OCI-LY3 (cell line): Measurements from ENCODE around the gene SBNO2.

ENCODE experiments used
- H2AFZ ChIP-seq: fragments of 200-600, 300-600 bp; shearing (Covaris generic); 2 replicates; pipeline ENCODE4 v1.6.0; 2014; ENCODE audit warnings: antibody characterized with exemption, low read depth, low read length
- H3K27ac ChIP-seq: fragments of 200-600, 300-600 bp; sonication (generic); 2 replicates; pipeline ENCODE4 v1.5.1; 2014; ENCODE audit warnings: mild to moderate bottlenecking, low read length, moderate library complexity, mixed read lengths
- H3K27me3 ChIP-seq: fragments of 200-600, 300-600 bp; sonication (generic); 2 replicates; pipeline ENCODE4 v1.6.1; 2014; ENCODE audit warnings: low read depth, low read length, mixed read lengths
- H3K36me3 ChIP-seq: fragments of 200-600, 300-600 bp; sonication (generic); replicated peaks from 2 replicates; pipeline ENCODE3; 2014; ENCODE audit warnings: low read depth, low read length, mixed read lengths
- H3K4me1 ChIP-seq: fragments of 300-600, 200-600 bp; sonication (generic); 2 replicates; pipeline ENCODE4 v1.6.1; 2014; ENCODE audit warnings: low read length, mixed read lengths
- H3K4me2 ChIP-seq: fragments of 200-600, 300-600 bp; sonication (generic); 2 replicates; pipeline ENCODE4 v1.6.1; 2014; ENCODE audit warnings: low read length, mixed read lengths
- H3K4me3 ChIP-seq: fragments of 300-600, 200-600 bp; sonication (generic); 2 replicates; pipeline ENCODE4 v1.5.1; 2014; ENCODE audit warnings: antibody characterized with exemption, mild to moderate bottlenecking, low read length, moderate library complexity
- H3K79me2 ChIP-seq: fragments of 300-600, 200-600 bp; shearing (Covaris generic); 2 replicates; pipeline ENCODE4 v1.6.1; 2014; ENCODE audit warnings: mild to moderate bottlenecking, low read length, mixed read lengths
- H3K9ac ChIP-seq: fragments of 300-600, 200-600 bp; shearing (Covaris generic); 2 replicates; pipeline ENCODE4 v1.6.0; 2014; ENCODE audit warnings: mild to moderate bottlenecking, low read length, moderate library complexity
- H3K9me3 ChIP-seq: fragments of 200-600, 300-600 bp; shearing (Covaris generic); 2 replicates; pipeline ENCODE4 v1.6.1; 2014; ENCODE audit warnings: low read length, mixed read lengths; ENCODE audit not compliant: insufficient read depth
- H4K20me1 ChIP-seq: fragments of 200-600, 300-600 bp; sonication (generic); 2 replicates; pipeline ENCODE4 v1.6.1; 2016; ENCODE audit warnings: low read length, mixed read lengths; ENCODE audit not compliant: insufficient read depth
- CTCF ChIP-seq: fragments of 200-600, 300-600 bp; sonication (generic); IDR thresholded peaks from 2 replicates; pipeline ENCODE4 v1.5.1; 2014; ENCODE audit warnings: antibody characterized with exemption, low read length, low read depth
- EZH2phosphoT487 ChIP-seq: fragments of 200-600 bp; shearing (Covaris generic); IDR thresholded peaks from 2 replicates; pipeline ENCODE4 v1.6.1; 2018; ENCODE audit warnings: antibody characterized with exemption, mixed run types, low read depth

SBNO2 gene

GRCh38 chr19:1214862-1215731 is 41.0 kb upstream of the SBNO2 start:
- H3K9me3 ChIP-seq = no peaks in the 10 kb centered on the region
- no peaks in the 10 kb centered on the region for H3K27me3 ChIP-seq
- no peak overlapping the region for H3K4me3 ChIP-seq
- no peak overlapping the region for H3K4me2 ChIP-seq
- H3K4me1 ChIP-seq = peaks cover 11% of the 10 kb centered on the region; the same call in 1 of the 2 replicates
- no peak for TF ChIP-seq EZH2phosphoT487
- TF ChIP-seq CTCF = no peak
- H3K27ac ChIP-seq = no peak overlapping the region
- peaks cover 17% of the 10 kb centered on the region for H3K36me3 ChIP-seq
- no peak overlapping the region for H3K9ac ChIP-seq
- H2AFZ ChIP-seq = no peak overlapping the region
- H3K79me2 ChIP-seq = peaks cover 82% of the 10 kb centered on the region
- peaks cover 54% of the 10 kb centered on the region for H4K20me1 ChIP-seq

- peaks cover 21% of the 10 kb centered on the region for H3K36me3 ChIP-seq
- peak overlapping the region; percentile 24; the same call in 1 of the 2 replicates for H3K4me2 ChIP-seq
- no peaks in the 10 kb centered on the region for H3K9me3 ChIP-seq
- no peaks in the 10 kb centered on the region for H3K27me3 ChIP-seq
- TF ChIP-seq EZH2phosphoT487 (no peak), CTCF (no peak)
- H3K79me2 ChIP-seq = peaks cover 89% of the 10 kb centered on the region
- no peak overlapping the region for H3K9ac ChIP-seq
- H4K20me1 ChIP-seq = peaks cover 60% of the 10 kb centered on the region
- no peak overlapping the region for H3K4me3 ChIP-seq
- H3K4me1 ChIP-seq = peaks cover 11% of the 10 kb centered on the region; the same call in 1 of the 2 replicates
- no peak overlapping the region for H2AFZ ChIP-seq
- H3K27ac ChIP-seq = peak overlapping the region; percentile 22
These were observed 40.3 kb upstream of the SBNO2 start for GRCh38 chr19:1214299-1214861.

GRCh38 chr19:1213391-1214286 is 39.6 kb upstream of the SBNO2 start:
- Histone ChIP-seq H4K20me1 (peaks cover 55% of the 10 kb centered on the region), H3K4me1 (peaks cover 11% of the 10 kb centered on the region; the same call in 1 of the 2 replicates), H3K27ac (peak overlapping the region; percentile 22), H3K9me3 (no peaks in the 10 kb centered on the region), H3K79me2 (peaks cover 94% of the 10 kb centered on the region), H3K36me3 (peaks cover 25% of the 10 kb centered on the region), H2AFZ (no peak overlapping the region), H3K9ac (no peak overlapping the region), H3K4me3 (no peak overlapping the region; the same call in 1 of the 2 replicates), H3K4me2 (peak overlapping the region; percentile 24; the same call in 1 of the 2 replicates), H3K27me3 (no peaks in the 10 kb centered on the region)
- TF ChIP-seq EZH2phosphoT487 (no peak), CTCF (no peak)
